GM12878 (cell line): ENCODE data around the gene SHANK1. TPM values are rescaled to one million over a fixed set of nuclear protein-coding genes. Genes with fewer than 3 reads are reported as not detected.

Source experiments
- ATAC-seq: fragments of 200-7000 bp; cut with Tn5 transposase; 3 replicates; pipeline ENCODE4 v1.9.1; 2020; ENCODE audit warnings: mild to moderate bottlenecking, moderate library complexity
- BruUV-seq: library from RNA; stranded (reverse); fragments of 400-500 nt; replicated peaks from 2 replicates; lab custom pipeline; 2021; lab: Mats Ljungman, UMichigan
- CTCF ChIA-PET: fragments of 300-600 bp; sonication (Branson Sonifier 250); formaldehyde crosslinking; extraction: SDS; loops from one replicate; lab custom pipeline; 2021; ENCODE audit warnings: inconsistent platforms; lab: Yijun Ruan, JAX
- POLR2A ChIA-PET: fragments of 350-600 bp; formaldehyde crosslinking; extraction: SDS; loops from one replicate; lab custom pipeline; 2021; ENCODE audit warnings: inconsistent platforms; lab: Charles Lee
- RAD21 ChIA-PET: fragments of 300-600 bp; sonication (Branson Sonifier 250); formaldehyde crosslinking; loops from one replicate; lab custom pipeline; 2023; ENCODE audit warnings: antibody characterized with exemption; ENCODE audit not compliant: unreplicated experiment; lab: Charles Lee
- SMC1A ChIA-PET: fragments of 300-600 bp; sonication (Branson Sonifier 250); formaldehyde crosslinking; loops from one replicate; lab custom pipeline; 2023; ENCODE audit not compliant: unreplicated experiment, uncharacterized antibody; lab: Charles Lee
- DNase-seq: peaks from one replicate; pipeline ENCODE4 v3.0.0-alpha.2; 2011; ENCODE audit warnings: low read depth, low spot score
- FAIRE-seq: peaks from 3 replicates; lab custom pipeline; 2011; peaks lifted over from hg19 to GRCh38; lab: Jason Lieb, UNC
- H2AFZ ChIP-seq: 2 replicates; pipeline ENCODE4 v1.6.0; 2011; ENCODE audit warnings: low read depth, low read length, control low read depth; ENCODE audit not compliant: control insufficient read depth
- H3K27ac ChIP-seq: 2 replicates; pipeline ENCODE4 v1.5.1; 2011; ENCODE audit warnings: control low read depth; ENCODE audit not compliant: control insufficient read depth, insufficient read depth
- H3K27me3 ChIP-seq, 2 experiments: replicated peaks in 1 of 2; 2 replicates each; pipeline versions ENCODE4 v1.6.0 to v1.6.1; 2011; ENCODE audit warnings: low read length in 1 of 2; ENCODE audit not compliant: control insufficient read depth in 2 of 2, insufficient read depth in 2 of 2
- H3K36me3 ChIP-seq, 2 experiments: 2 replicates each; pipeline ENCODE4 v1.5.1; 2011; ENCODE audit warnings: low read length in 1 of 2; ENCODE audit not compliant: control insufficient read depth in 2 of 2, insufficient read depth in 2 of 2
- H3K4me1 ChIP-seq: 2 replicates; pipeline ENCODE4 v1.6.1; 2011; ENCODE audit warnings: mild to moderate bottlenecking, low read length, moderate library complexity, mixed read lengths; ENCODE audit not compliant: control insufficient read depth, insufficient read depth
- H3K4me2 ChIP-seq: 2 replicates; pipeline ENCODE4 v1.6.0; 2011; ENCODE audit warnings: control low read depth; ENCODE audit not compliant: control insufficient read depth, insufficient read depth
- H3K4me3 ChIP-seq: fragments of 200-600 bp; sonication (generic); 2 replicates; pipeline ENCODE4 v1.5.1; 2016
- H3K79me2 ChIP-seq: 2 replicates; pipeline ENCODE4 v1.6.0; 2011; ENCODE audit warnings: low read length; ENCODE audit not compliant: control insufficient read depth, insufficient read depth
- H3K9ac ChIP-seq: 2 replicates; pipeline ENCODE4 v1.8.0; 2011; ENCODE audit warnings: low read length, control low read depth, mixed read lengths; ENCODE audit not compliant: control insufficient read depth, insufficient read depth
- H3K9me3 ChIP-seq: replicated peaks from 3 replicates; pipeline ENCODE4 v1.5.1; 2011; ENCODE audit warnings: mild to moderate bottlenecking, low read length; ENCODE audit not compliant: control insufficient read depth, insufficient read depth
- H4K20me1 ChIP-seq: 2 replicates; pipeline ENCODE4 v1.6.0; 2011; ENCODE audit not compliant: control insufficient read depth, insufficient read depth
- BCL11A ChIP-seq: IDR thresholded peaks from 2 replicates; pipeline ENCODE4 v1.6.1; 2011; ENCODE audit warnings: low read depth, low read length
- BHLHE40 ChIP-seq, 2 experiments: fragments of 450-650 bp in 1 of 2; IDR thresholded peaks; 2 replicates each; pipeline ENCODE4 v1.6.1; 2011 to 2017; ENCODE audit warnings: low read depth in 2 of 2, borderline replicate concordance in 1 of 2, improper control_type of control experiment in 1 of 2, low read length in 1 of 2, mild to moderate bottlenecking in 1 of 2
- CREM ChIP-seq: IDR thresholded peaks from 2 replicates; pipeline ENCODE4 v1.6.1; 2014; ENCODE audit warnings: antibody characterized with exemption, low read depth
- E2F8 ChIP-seq: fragments of 450-650 bp; IDR thresholded peaks from 2 replicates; pipeline ENCODE4 v1.6.1; 2018; ENCODE audit warnings: mild to moderate bottlenecking, low read depth, moderate library complexity; ENCODE audit not compliant: partially characterized antibody
- EED ChIP-seq: sonication (generic); IDR thresholded peaks from 2 replicates; pipeline ENCODE4 v1.6.1; 2016; ENCODE audit warnings: antibody characterized with exemption, low read depth
- MEF2B ChIP-seq: fragments of 450-650 bp; IDR thresholded peaks from 2 replicates; pipeline ENCODE4 v1.6.1; 2018; ENCODE audit warnings: mild to moderate bottlenecking, moderate library complexity; ENCODE audit not compliant: partially characterized antibody, poor library complexity, severe bottlenecking
- NFYB ChIP-seq: IDR thresholded peaks from 2 replicates; pipeline ENCODE4 v1.6.1; 2011; ENCODE audit warnings: low read depth, mild to moderate bottlenecking, low read length, improper control_type of control experiment, moderate library complexity; ENCODE audit not compliant: insufficient read depth
- NR2F1 ChIP-seq: fragments of 450-650 bp; conservative IDR thresholded peaks from 2 replicates; pipeline ENCODE4 v1.6.1; 2017; ENCODE audit warnings: mild to moderate bottlenecking
- PRDM15 ChIP-seq: fragments of 450-650 bp; formaldehyde crosslinking; IDR thresholded peaks from 2 replicates; pipeline ENCODE4 v1.4.0; 2020; ENCODE audit warnings: mild to moderate bottlenecking, moderate library complexity
- RAD21 ChIP-seq: IDR thresholded peaks from 2 replicates; pipeline ENCODE4 v1.6.1; 2011; ENCODE audit warnings: mild to moderate bottlenecking, low read depth, low read length, moderate library complexity; ENCODE audit not compliant: insufficient read depth
- RCOR1 ChIP-seq: conservative IDR thresholded peaks from 2 replicates; pipeline ENCODE4 v1.6.1; 2012; ENCODE audit warnings: low read depth, low read length, improper control_type of control experiment
- RFX5 ChIP-seq: IDR thresholded peaks from 2 replicates; pipeline ENCODE4 v1.6.1; 2011; ENCODE audit warnings: low read depth, low read length, improper control_type of control experiment
- SMARCA5 ChIP-seq: fragments of 450-650 bp; IDR thresholded peaks from 2 replicates; pipeline ENCODE4 v1.6.1; 2017; ENCODE audit warnings: mild to moderate bottlenecking
- USF1 ChIP-seq: IDR thresholded peaks from 2 replicates; pipeline ENCODE4 v1.6.1; 2011; ENCODE audit warnings: borderline replicate concordance, low read depth, mild to moderate bottlenecking, moderate library complexity, mixed read lengths, low read length; ENCODE audit not compliant: insufficient read depth; ENCODE audit errors: extremely low read length
- WGBS: methylation state at CpG from one replicate; pipeline ENCODE4 v1.1.6; 2016; ENCODE audit warnings: low lambda C conversion rate; ENCODE audit not compliant: insufficient replicate concordance, insufficient coverage; ENCODE audit errors: missing lambda C conversion rate; 5-methylcytosine and 5-hydroxymethylcytosine counted together
- in situ Hi-C: fragments of 300-500 bp; cut with MboI; formaldehyde crosslinking; loops from 9 replicates; pipeline ENCODE4 v1.14.3; 2018; ENCODE audit warnings: mixed read lengths
- intact Hi-C: fragments of 100-400 bp; cut with micrococcal nuclease; formaldehyde crosslinking; loops from one replicate; pipeline ENCODE4 v1.14.2; 2022; ENCODE audit not compliant: unreplicated experiment
- polyA plus RNA-seq, 11 experiments: library from polyadenylated mRNA; depleted of rRNA in 4 of 11; unstranded in 6 of 11; stranded (reverse) in 5 of 11; fragments of >200 nt; fragmentation: Nextera tagmentation in 4 of 11; fragmentation: Illumina TruSeq in 1 of 11; extraction: Ambion mirVana in 4 of 11; extraction: Trizol in 1 of 11; gene quantifications; 1 replicate in 1 of 11; 2 replicates in 10 of 11; pipeline versions ENCODE4 v1.2.1 to v1.2.3, GENCODE V29; 2011 to 2016; ENCODE audit warnings: inconsistent platforms in 2 of 11, missing spikeins in 2 of 11, low read depth in 1 of 11
- total RNA-seq, 4 experiments: library from RNA; depleted of rRNA in 3 of 4; stranded (reverse); fragments of >200 nt in 3 of 4; fragmentation: Illumina TruSeq in 1 of 4; extraction: Trizol in 1 of 4; gene quantifications; 2 replicates each; pipeline versions ENCODE4 v1.2.1 to v1.2.3, GENCODE V29; 2013 to 2021

The SHANK1 gene
- total and polyA plus RNA-seq, 10 of the 15 experiments (the other 5 are each of a cell fraction or from before 2014, with no cell fraction given), result not detected

GRCh38 chr19:50705422-50706019, 14.1 kb downstream of the SHANK1 start:
- Histone ChIP-seq H3K4me2 (no peak overlapping the region), H3K9me3 (no peaks in the 10 kb centered on the region), H3K4me3 (no peak overlapping the region), H3K36me3 (no peaks in the 10 kb centered on the region), H3K79me2 (no peaks in the 10 kb centered on the region), H3K4me1 (no peaks in the 10 kb centered on the region), H3K27me3 (no peaks in the 10 kb centered on the region; a peak in 1 of 4 replicates), H4K20me1 (no peaks in the 10 kb centered on the region), H2AFZ (no peak overlapping the region), H3K9ac (no peak overlapping the region), H3K27ac (no peak overlapping the region)
- SMC1A ChIA-PET, result interaction anchor here (0.7 to 1.8 kb wide), 4 partner anchors 73 to 216 kb away, joined by 3 to 12 read pairs (median 4); no protein-coding TSS in a partner anchor
- WGBS, result 15% methylated on average over 9 of the region's 9 CpGs
- intact Hi-C loops, result loop anchor here (1.0 to 5.0 kb wide), 3 partner anchors 77 to 348 kb away; no protein-coding TSS in a partner anchor
- POLR2A ChIA-PET, result no interaction called here
- RAD21 ChIA-PET, result interaction anchor here (0.6 to 1.9 kb wide), 3 partner anchors 75 to 216 kb away, joined by 3 to 16 read pairs (median 8); no protein-coding TSS in a partner anchor
- BruUV-seq, result no TSS peak
- ATAC-seq (peak; percentile 96), DNase-seq (peak; percentile 21), FAIRE-seq (peak; percentile 57)
- CTCF ChIA-PET, result interaction anchor here (0.6 to 2.1 kb wide), 10 partner anchors 26 to 348 kb away, joined by 3 to 10 read pairs (median 4); no protein-coding TSS in a partner anchor
- in situ Hi-C loops, result no loop called here
- TF ChIP-seq USF1 (no peak), BCL11A (no peak), RAD21 (peak; percentile 62), EED (no peak), MEF2B (peak; percentile 95), NFYB (no peak), RFX5 (no peak), SMARCA5 (0 out of 2 replicates have a peak, but pooled peaks have one; percentile 17), E2F8 (no peak), NR2F1 (no peak), CREM (no peak), PRDM15 (no peak), RCOR1 (no peak), BHLHE40 (IDR thresholded peaks at IDR 0.05; ENCODE audit: borderline replicate concordance in 1 of 2, low read depth in 2 of 2, low read length in 1 of 2) (no peak)
